HG02970 (cell line): ENCODE results near the gene HNRNPCL4.
"Not testable (repeated sequence)": the region's sequence is repeated elsewhere in the genome, so short reads cannot be mapped to it uniquely, and the experiment has no call there.

Source experiments
- ATAC-seq: cut with Tn5 transposase; IDR thresholded peaks from one replicate; pipeline ENCODE4 v1.9.1; 2021; ENCODE audit warnings: mild to moderate bottlenecking, moderate library complexity, moderate number of reproducible peaks; ENCODE audit not compliant: unreplicated experiment, low FRiP score

The HNRNPCL4 gene

DNA sequence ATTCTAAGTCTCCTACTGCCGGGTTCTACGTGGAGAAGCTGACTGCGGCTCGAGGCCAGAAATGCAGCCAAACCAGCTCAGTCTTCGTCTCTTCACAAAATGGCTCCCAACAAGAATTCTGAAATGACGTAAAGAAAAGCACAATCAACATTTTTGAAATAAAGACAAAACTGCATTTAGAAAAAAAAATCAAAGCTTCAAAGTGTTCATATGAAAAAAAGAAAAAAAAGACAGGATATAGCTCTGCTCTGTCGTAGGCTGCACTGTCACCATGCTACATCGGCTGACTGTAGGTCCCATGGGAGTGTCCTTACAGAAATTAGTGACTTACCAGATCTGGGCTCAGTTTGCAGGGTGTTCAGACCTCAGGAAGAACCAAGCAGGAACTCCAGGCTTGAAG, at the start of gene HNRNPCL4:
HNRNPCL4 (minus strand) TSS at position 101 of the 400 bp plus-strand sequence. CDS start 164 bp downstream, outside the sequence.
- not testable (repeated sequence) for ATAC-seq

DNA sequence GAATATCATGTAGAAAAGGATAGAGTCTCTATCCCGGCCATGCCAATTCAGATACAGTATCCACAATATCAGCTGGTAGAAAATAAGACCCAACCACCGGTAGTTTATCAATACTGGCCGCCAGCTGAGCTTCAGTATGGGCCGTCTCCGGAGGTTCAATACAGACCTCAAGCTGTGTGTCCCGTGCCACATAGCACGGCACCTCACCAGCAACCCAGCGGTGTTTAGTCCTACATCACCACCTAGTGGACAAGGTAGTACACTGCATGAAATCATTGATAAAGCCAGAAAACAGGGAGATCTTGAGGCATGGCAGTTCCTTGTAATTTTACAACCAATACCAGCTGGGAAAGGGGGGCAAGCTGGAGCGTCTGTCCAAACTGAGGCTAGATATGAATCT, 43.3 kb upstream of the HNRNPCL4 start:
- not testable (repeated sequence) for ATAC-seq

DNA sequence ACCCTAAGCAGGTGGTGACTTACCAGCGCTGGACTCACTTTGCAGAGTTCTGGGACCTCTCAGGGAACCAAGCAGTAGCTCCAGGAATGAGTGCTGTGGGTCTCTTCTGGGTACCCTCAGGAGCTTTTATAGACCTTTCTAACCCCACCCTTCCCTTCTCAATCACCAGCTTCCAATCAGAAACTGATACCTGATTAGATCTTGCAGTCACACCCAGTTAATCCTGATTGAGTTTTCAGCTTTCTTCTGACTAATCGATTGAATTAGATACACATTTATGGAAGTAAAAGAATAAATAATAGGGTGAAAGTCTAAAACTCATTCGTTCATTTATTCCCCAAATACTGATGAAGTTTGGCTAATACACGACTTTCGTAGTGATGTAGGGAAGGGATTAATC, 35.9 kb upstream of the HNRNPCL4 start, which contains the start of gene PRAMEF13:
PRAMEF13 (minus strand) TSS at position 101 of the 400 bp plus-strand sequence. CDS start 1,820 bp downstream, outside the sequence.
- not testable (repeated sequence) for ATAC-seq

DNA sequence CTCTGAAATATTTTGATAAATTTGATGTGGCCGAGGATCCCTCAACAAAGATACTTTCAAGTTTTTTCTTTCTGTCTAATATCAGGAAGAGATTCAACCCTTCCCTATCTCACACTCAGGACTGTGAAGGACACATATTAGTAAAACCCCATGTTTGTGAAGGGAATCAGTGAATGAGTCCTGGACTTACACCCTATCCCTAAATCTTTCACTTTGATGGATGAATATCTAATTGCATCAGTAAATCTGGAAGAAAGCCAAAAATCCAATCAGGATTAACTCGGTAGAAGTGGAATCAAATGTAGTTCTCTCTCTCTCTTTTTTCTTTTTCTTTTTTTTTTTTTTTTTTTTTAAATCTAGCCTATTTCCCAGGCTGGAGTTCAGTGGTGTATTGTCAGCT, 6.1 kb upstream of the HNRNPCL4 start, which contains the start of gene PRAMEF9:
PRAMEF9 (plus strand) TSS at position 301 of the 400 bp plus-strand sequence. CDS start 3,433 bp downstream, outside the sequence.
- not testable (repeated sequence) for ATAC-seq

DNA sequence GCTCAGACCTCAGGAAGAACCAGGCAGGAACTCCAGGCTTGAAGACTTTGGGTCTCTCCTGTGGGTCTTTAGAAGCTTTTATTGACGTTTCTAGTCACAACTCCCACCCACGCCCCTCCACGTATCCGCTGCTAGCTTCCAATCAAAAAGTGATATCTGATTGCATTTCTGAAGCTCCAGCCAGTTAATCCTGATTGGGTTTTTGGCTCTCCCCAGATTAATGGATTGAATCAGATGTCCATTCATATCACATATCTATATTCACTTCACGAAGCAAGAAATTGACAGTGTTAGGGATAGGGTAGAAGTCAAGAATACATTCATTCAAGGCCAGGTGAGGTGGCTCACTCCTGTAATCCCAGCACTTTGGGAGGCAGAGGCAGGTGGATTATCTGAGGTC, 9.5 kb downstream of the HNRNPCL4 start, which contains the start of gene PRAMEF26:
PRAMEF26 (minus strand) TSS at position 101 of the 400 bp plus-strand sequence. CDS start 2,914 bp downstream, outside the sequence.
- ATAC-seq = not testable (repeated sequence)

DNA sequence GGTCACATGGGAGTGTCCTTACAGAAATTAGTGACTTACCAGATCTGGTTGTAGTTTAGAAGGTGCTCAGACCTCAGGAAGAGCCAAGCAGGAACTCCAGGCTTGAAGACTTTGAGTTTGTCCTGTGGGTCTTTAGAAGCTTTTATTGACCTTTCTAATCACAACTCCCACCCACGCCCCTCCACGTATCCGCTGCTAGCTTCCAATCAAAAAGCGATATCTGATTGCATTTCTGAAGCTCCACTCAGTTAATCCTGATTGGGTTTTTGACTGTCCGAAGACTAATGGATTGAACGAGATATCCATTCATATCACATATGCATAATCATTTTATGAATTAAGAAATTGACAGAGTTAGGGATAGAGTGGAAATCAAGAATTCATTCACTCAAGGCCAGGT, 48.7 kb downstream of the HNRNPCL4 start, which contains the start of gene HNRNPCL2:
HNRNPCL2 (minus strand) TSS at position 101 of the 400 bp plus-strand sequence. CDS start 454 bp downstream, outside the sequence.
- not testable (repeated sequence) for ATAC-seq
